Duodenal mucosa (tissue), 2 donors: ENCODE results near the gene UTP20.
"Not testable (repeated sequence)": the region's sequence is repeated elsewhere in the genome, so short reads cannot be mapped to it uniquely, and the experiment has no call there.

Experiments
- H3K27ac ChIP-seq: one replicate; pipeline ENCODE4 v1.7.0; 2013; ENCODE audit warnings: low read depth, low read length
- H3K27me3 ChIP-seq, 2 donors: one replicate each; pipeline ENCODE4 v1.7.0; 2013; ENCODE audit warnings: low read length in 2 of 2, control low read depth in 1 of 2; ENCODE audit not compliant: insufficient read depth in 2 of 2, control insufficient read depth in 1 of 2
- H3K36me3 ChIP-seq, 2 donors: one replicate each; pipeline ENCODE4 v1.7.0; 2013; ENCODE audit warnings: low read length in 2 of 2, control low read depth in 1 of 2; ENCODE audit not compliant: insufficient read depth in 2 of 2, control insufficient read depth in 1 of 2
- H3K4me1 ChIP-seq, 2 donors: one replicate each; pipeline ENCODE4 v1.7.0; 2013; ENCODE audit warnings: low read length in 2 of 2, control low read depth in 1 of 2; ENCODE audit not compliant: insufficient read depth in 2 of 2, control insufficient read depth in 1 of 2
- H3K4me3 ChIP-seq, 2 donors: one replicate each; pipeline ENCODE4 v1.7.0; 2013; ENCODE audit warnings: low read length in 2 of 2, low read depth in 1 of 2
- H3K9ac ChIP-seq, 2 donors: one replicate each; pipeline ENCODE4 v1.7.0; 2013; ENCODE audit warnings: low read length in 2 of 2, low read depth in 1 of 2
- H3K9me3 ChIP-seq, 2 donors: one replicate each; pipeline ENCODE4 v1.7.0; 2013; ENCODE audit warnings: low read length in 2 of 2, control low read depth in 1 of 2; ENCODE audit not compliant: control insufficient read depth in 1 of 2

The UTP20 gene

DNA sequence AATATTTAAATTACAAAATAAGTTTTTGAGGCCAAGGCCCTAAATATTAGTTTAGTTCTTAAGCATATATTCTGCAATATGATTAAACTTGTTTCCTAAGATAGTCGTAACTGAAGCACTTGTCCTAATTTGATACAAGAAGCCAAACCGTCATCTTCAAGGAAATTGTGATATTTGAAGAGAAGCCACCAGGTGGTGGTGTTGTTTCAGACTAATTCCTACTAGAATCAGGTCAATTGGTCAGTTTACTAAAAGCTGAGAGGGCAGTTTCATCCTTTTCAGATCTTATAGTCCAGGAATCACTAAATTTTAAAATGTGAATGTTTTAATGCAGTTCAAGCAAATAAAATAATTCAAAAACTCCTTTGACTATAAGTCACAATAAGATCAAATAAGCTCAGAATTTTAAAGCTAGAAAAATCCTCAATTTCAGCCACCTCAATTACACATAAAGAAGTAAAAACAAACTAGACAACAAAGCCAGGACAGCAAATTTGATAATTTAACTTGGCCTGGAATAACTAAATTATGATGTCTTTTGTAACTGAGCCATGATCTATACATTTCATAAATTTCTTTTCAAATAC lies 134.7 kb downstream of the UTP20 start:
- H3K27me3 ChIP-seq: no peaks in the 10 kb centered on the region
- H3K36me3 ChIP-seq: no peaks in the 10 kb centered on the region
- no peaks in the 10 kb centered on the region for H3K4me1 ChIP-seq
- H3K9me3 ChIP-seq: no peaks in the 10 kb centered on the region
- no peak overlapping the region for H3K27ac ChIP-seq
- H3K9ac ChIP-seq: no peak overlapping the region
- no peak overlapping the region for H3K4me3 ChIP-seq

DNA sequence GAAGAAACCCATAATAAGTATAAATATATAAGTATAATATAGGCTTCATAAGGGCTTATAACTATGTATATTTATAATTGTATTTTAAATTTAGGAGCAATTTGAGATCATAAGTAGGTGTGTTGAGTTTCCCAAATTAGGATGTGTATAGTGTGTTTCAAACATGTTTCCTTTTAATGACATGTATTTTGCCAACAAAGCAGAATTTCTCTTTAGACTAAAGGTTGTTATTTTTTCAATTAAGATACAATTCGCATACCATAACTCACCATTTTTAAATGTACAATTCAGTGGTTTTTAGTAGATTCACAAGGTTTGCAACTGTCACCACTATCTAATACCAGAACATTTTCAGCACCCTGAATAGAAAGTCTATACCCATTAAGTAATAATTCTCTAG lies 135.3 kb downstream of the UTP20 start:
- no peak overlapping the region for H3K4me3 ChIP-seq
- no peaks in the 10 kb centered on the region for H3K27me3 ChIP-seq
- no peak overlapping the region for H3K27ac ChIP-seq
- H3K36me3 ChIP-seq: no peaks in the 10 kb centered on the region
- H3K9ac ChIP-seq: no peak overlapping the region
- no peaks in the 10 kb centered on the region for H3K9me3 ChIP-seq
- H3K4me1 ChIP-seq: no peaks in the 10 kb centered on the region

DNA sequence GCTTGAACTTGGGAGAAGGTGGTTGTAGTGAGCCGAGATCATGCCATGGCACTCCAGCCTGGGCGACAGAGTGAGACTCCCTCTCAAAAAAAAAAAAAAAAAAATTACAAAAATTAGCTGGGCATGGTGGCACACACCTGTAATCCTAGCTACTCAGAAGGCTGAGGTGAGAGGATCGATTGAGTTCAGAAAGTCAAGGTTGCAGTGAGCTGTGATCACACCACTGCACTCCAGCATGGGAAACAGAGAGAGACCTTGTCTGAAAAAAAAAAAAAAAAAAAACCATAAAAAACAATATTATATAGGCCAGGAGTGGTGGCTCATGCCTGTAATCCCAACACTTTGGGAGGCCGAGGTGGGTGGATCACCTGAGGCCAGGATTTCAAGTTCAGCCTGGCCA lies 142.2 kb downstream of the UTP20 start:
- H3K4me3 ChIP-seq, H3K27ac ChIP-seq, H3K9me3 ChIP-seq, H3K36me3 ChIP-seq, H3K27me3 ChIP-seq, H3K9ac ChIP-seq, H3K4me1 ChIP-seq: not testable (repeated sequence)

DNA sequence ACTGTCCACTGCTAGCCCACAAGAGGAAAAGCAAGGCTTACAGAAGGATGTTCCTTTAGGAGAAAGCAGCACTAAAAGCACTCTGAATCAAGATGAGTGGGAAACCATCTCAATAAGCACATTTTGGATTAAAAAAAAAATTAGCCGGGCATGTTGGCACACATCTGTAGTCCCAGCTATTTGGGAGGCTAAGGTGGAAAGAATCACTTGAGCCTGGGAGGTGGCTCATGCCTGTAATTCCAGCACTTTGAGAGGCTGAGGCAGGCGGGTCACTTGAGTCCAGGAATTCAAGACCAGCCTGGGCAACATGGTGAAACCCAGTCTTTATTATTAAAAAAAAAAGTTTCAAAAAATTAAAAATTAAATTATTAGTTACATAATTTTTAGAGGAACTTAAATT lies 144.7 kb downstream of the UTP20 start:
- Histone ChIP-seq H3K4me3 (no peak overlapping the region), H3K27me3 (no peaks in the 10 kb centered on the region)

DNA sequence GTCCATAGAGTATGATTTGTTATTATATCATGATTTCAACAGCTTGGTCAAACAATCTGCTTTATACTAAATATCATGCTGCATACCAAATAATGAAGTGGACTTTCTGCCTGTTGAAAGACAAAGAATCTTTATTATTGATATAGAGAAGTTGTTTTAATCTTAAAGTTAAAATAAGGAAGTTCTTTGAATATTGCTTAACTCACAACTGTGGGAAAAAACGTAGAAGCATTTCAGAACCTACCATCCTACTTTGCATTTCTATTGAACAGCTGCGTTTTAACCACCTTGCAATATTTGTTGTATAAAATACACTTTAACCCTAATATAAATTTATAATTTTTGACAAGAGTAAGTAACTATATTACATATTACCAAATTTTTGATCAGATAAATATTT lies 150.6 kb downstream of the UTP20 start:
- H3K36me3 ChIP-seq: no peaks in the 10 kb centered on the region
- H3K27ac ChIP-seq: no peak overlapping the region
- H3K27me3 ChIP-seq: no peaks in the 10 kb centered on the region
- no peaks in the 10 kb centered on the region for H3K4me1 ChIP-seq
- H3K9me3 ChIP-seq: no peaks in the 10 kb centered on the region
- H3K4me3 ChIP-seq: no peak overlapping the region
- no peak overlapping the region for H3K9ac ChIP-seq

More for the DNA sequence above, 144.7 kb downstream of the UTP20 start:
- no peak overlapping the region for H3K27ac ChIP-seq
- no peaks in the 10 kb centered on the region for H3K36me3 ChIP-seq
- no peak overlapping the region for H3K9ac ChIP-seq
- H3K4me1 ChIP-seq: no peaks in the 10 kb centered on the region
- H3K9me3 ChIP-seq: no peaks in the 10 kb centered on the region

DNA sequence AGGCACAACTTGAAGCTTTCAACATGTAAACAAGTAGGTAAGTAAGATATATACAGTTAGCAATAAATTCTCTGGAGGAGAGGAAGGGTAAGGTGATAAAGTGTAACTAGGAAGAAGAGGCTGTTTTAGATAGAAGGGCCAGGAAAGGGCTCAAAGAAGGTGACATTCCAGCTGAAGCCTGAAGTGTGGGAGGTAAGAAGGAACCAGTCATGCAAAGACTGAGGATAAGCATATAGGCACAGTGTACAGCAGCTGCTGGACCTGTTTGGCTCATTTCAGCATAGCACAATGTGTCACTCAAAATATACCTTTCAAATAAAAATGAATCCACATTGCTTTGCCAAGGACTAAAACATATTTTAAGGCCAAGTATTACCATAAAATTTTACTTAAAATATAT lies 156.2 kb downstream of the UTP20 start:
- Histone ChIP-seq H3K4me1 (no peaks in the 10 kb centered on the region), H3K4me3 (no peak overlapping the region), H3K36me3 (no peaks in the 10 kb centered on the region), H3K27ac (no peak overlapping the region), H3K27me3 (no peaks in the 10 kb centered on the region), H3K9ac (no peak overlapping the region), H3K9me3 (no peaks in the 10 kb centered on the region)
